HepG2 (cell line): ENCODE measurements around the gene COCH. TPM values are rescaled to one million over a fixed set of nuclear protein-coding genes. Genes with fewer than 3 reads are reported as not detected.

ENCODE experiments used
- ATAC-seq: fragments of 200-7000 bp; cut with Tn5 transposase; 3 replicates; pipeline ENCODE4 v1.9.1; 2020; ENCODE audit warnings: mild to moderate bottlenecking, moderate library complexity
- BruUV-seq: library from RNA; stranded (reverse); fragments of 400-500 nt; replicated peaks from 2 replicates; lab custom pipeline; 2021; lab: Mats Ljungman, UMichigan
- CTCF ChIA-PET: fragments of 300-600 bp; formaldehyde crosslinking; extraction: SDS; loops from one replicate; lab custom pipeline; 2021; ENCODE audit warnings: low total read pairs, inconsistent platforms, low intra/inter-chr PET ratio; lab: Yijun Ruan, JAX
- POLR2A ChIA-PET: fragments of 350-600 bp; sonication (Branson Sonifier 250); formaldehyde crosslinking; loops from one replicate; lab custom pipeline; 2020; ENCODE audit warnings: antibody characterized with exemption, inconsistent platforms; lab: Yijun Ruan, JAX
- DNase-seq: peaks from one replicate; pipeline ENCODE4 v3.0.0-alpha.2; 2015; ENCODE audit warnings: low spot score
- FAIRE-seq: peaks from 3 replicates; lab custom pipeline; 2011; peaks lifted over from hg19 to GRCh38; lab: Jason Lieb, UNC
- H2AFZ ChIP-seq: one replicate; pipeline ENCODE4 v1.6.1; 2011; ENCODE audit warnings: low read length, inconsistent platforms
- H3K27ac ChIP-seq: fragments of 300-600 bp; 3 replicates; pipeline ENCODE4 v1.8.0; 2011; ENCODE audit warnings: mixed run types, mild to moderate bottlenecking, mixed read lengths, low read length, inconsistent platforms; ENCODE audit not compliant: insufficient read depth; ENCODE audit errors: extremely low read length
- H3K27me3 ChIP-seq, 2 experiments: fragments of 200-600 bp in 1 of 2; 2 replicates in 1 of 2; 3 replicates in 1 of 2; pipeline versions ENCODE4 v1.6.0 to v1.8.0; 2011; ENCODE audit warnings: low read length in 2 of 2, mild to moderate bottlenecking in 2 of 2, moderate library complexity in 2 of 2, inconsistent platforms in 1 of 2; ENCODE audit not compliant: insufficient read depth in 2 of 2, control insufficient read depth in 1 of 2
- H3K36me3 ChIP-seq, 2 experiments: fragments of 200-600 bp in 1 of 2; replicated peaks in 1 of 2; 2 replicates in 1 of 2; 3 replicates in 1 of 2; pipeline versions ENCODE4 v1.5.1 to v1.8.0; 2011; ENCODE audit warnings: low read length in 2 of 2, inconsistent platforms in 1 of 2; ENCODE audit not compliant: insufficient read depth in 2 of 2, control insufficient read depth in 1 of 2
- H3K4me1 ChIP-seq: 2 replicates; pipeline ENCODE4 v1.5.1; 2012; ENCODE audit warnings: low read length, inconsistent platforms; ENCODE audit not compliant: insufficient read depth
- H3K4me2 ChIP-seq: 2 replicates; pipeline ENCODE4 v1.6.0; 2011; ENCODE audit warnings: low read depth, low read length, inconsistent platforms
- H3K4me3 ChIP-seq, 3 experiments: fragments of 200-600 bp in 1 of 3; sonication (generic), shearing (Covaris generic) in 1 of 3; replicated peaks in 1 of 3; 2 replicates each; pipeline ENCODE4 v1.5.1; 2011 to 2016; ENCODE audit warnings: low read length in 3 of 3, inconsistent platforms in 2 of 3, low read depth in 2 of 3, mild to moderate bottlenecking in 2 of 3, control low read depth in 1 of 3, mixed read lengths in 1 of 3; ENCODE audit not compliant: insufficient read depth in 1 of 3
- H3K79me2 ChIP-seq: one replicate; pipeline ENCODE4 v1.6.1; 2011; ENCODE audit warnings: low read length, inconsistent platforms; ENCODE audit not compliant: insufficient read depth
- H3K9ac ChIP-seq: 2 replicates; pipeline ENCODE4 v1.6.0; 2011; ENCODE audit warnings: mild to moderate bottlenecking, low read depth, low read length, inconsistent platforms; ENCODE audit not compliant: insufficient read depth
- H3K9me3 ChIP-seq: 2 replicates; pipeline ENCODE4 v1.5.1; 2012; ENCODE audit warnings: mild to moderate bottlenecking, low read length
- H4K20me1 ChIP-seq: 2 replicates; pipeline ENCODE4 v1.6.0; 2011; ENCODE audit warnings: inconsistent platforms, mild to moderate bottlenecking, low read length, moderate library complexity; ENCODE audit not compliant: insufficient read depth
- ATF7 ChIP-seq, 2 experiments: fragments of 450-650 bp in 1 of 2; sonication (generic) in 1 of 2; formaldehyde crosslinking in 1 of 2; IDR thresholded peaks; 2 replicates each; pipeline versions ENCODE4 v1.4.0 to v1.6.1; 2016 to 2020; ENCODE audit warnings: antibody characterized with exemption in 1 of 2, mild to moderate bottlenecking in 1 of 2, missing genetic modification reagents in 1 of 2
- ATRX ChIP-seq: sonication (generic); formaldehyde crosslinking; IDR thresholded peaks from 2 replicates; pipeline ENCODE4 v1.4.0; 2020; ENCODE audit warnings: missing genetic modification reagents, borderline replicate concordance
- CAMTA2 ChIP-seq: sonication (generic); formaldehyde crosslinking; IDR thresholded peaks from 2 replicates; pipeline ENCODE4 v1.4.0; 2020; ENCODE audit warnings: mild to moderate bottlenecking, missing genetic modification reagents, borderline replicate concordance
- CC2D1A ChIP-seq: sonication (generic); formaldehyde crosslinking; IDR thresholded peaks from 2 replicates; pipeline ENCODE4 v1.8.1; 2023; ENCODE audit warnings: mild to moderate bottlenecking, missing genetic modification reagents
- CEBPG ChIP-seq: IDR thresholded peaks from 2 replicates; pipeline ENCODE4 v1.6.1; 2016
- PHF21A ChIP-seq: sonication (generic); formaldehyde crosslinking; IDR thresholded peaks from 2 replicates; pipeline ENCODE4 v1.5.0; 2020; ENCODE audit warnings: mild to moderate bottlenecking, missing genetic modification reagents
- POLR2AphosphoS2 ChIP-seq: IDR thresholded peaks from 2 replicates; pipeline ENCODE4 v1.6.1; 2011; ENCODE audit warnings: low read depth, low read length, improper control_type of control experiment
- REL ChIP-seq: sonication (generic); formaldehyde crosslinking; conservative IDR thresholded peaks from 2 replicates; pipeline ENCODE4 v1.8.0; 2022; ENCODE audit warnings: mild to moderate bottlenecking, missing genetic modification reagents, moderate library complexity
- SOX13 ChIP-seq, 3 experiments: fragments of 450-650 bp in 1 of 3; sonication (generic) in 1 of 3; formaldehyde crosslinking in 1 of 3; IDR thresholded peaks in 2 of 3; conservative IDR thresholded peaks in 1 of 3; 2 replicates each; pipeline versions ENCODE4 v1.5.0 to v1.6.1; 2016 to 2020; ENCODE audit warnings: antibody characterized with exemption in 1 of 3, mild to moderate bottlenecking in 1 of 3, missing compliant biosample characterization in 1 of 3, missing genetic modification reagents in 1 of 3, moderate library complexity in 1 of 3
- XBP1 ChIP-seq: sonication (generic); formaldehyde crosslinking; IDR thresholded peaks from 2 replicates; pipeline ENCODE4 v1.5.0; 2020; ENCODE audit warnings: missing genetic modification reagents
- ZNF383 ChIP-seq: sonication (generic); formaldehyde crosslinking; IDR thresholded peaks from 2 replicates; pipeline ENCODE4 v1.4.0; 2020; ENCODE audit warnings: missing genetic modification reagents, mild to moderate bottlenecking, borderline replicate concordance
- ZNF773 ChIP-seq: sonication (generic); formaldehyde crosslinking; IDR thresholded peaks from 2 replicates; pipeline ENCODE4 v1.4.0; 2020; ENCODE audit warnings: missing genetic modification reagents, borderline replicate concordance
- WGBS: methylation state at CpG from one replicate; pipeline ENCODE4 v1.1.6; 2017; ENCODE audit warnings: low lambda C conversion rate; 5-methylcytosine and 5-hydroxymethylcytosine counted together
- in situ Hi-C: cut with HindIII; loops from 2 replicates; pipeline ENCODE4 v1.10.0; 2017; ENCODE audit warnings: low pct_unique_long_range_greater_than_20kb; ENCODE audit not compliant: extremely low pct_ligation_motif_present
- intact Hi-C: fragments of 100-400 bp; cut with micrococcal nuclease; formaldehyde crosslinking; loops from one replicate; pipeline ENCODE4 v1.10.0; 2022; ENCODE audit not compliant: unreplicated experiment
- polyA plus RNA-seq, 8 experiments: library from polyadenylated mRNA; depleted of rRNA in 3 of 8; stranded (reverse) in 7 of 8; unstranded in 1 of 8; fragments of >200 nt; fragmentation: Illumina TruSeq in 4 of 8; extraction: Trizol in 4 of 8; gene quantifications; 2 replicates each; pipeline versions ENCODE4 v1.2.1 to v1.2.3, GENCODE V29; 2011 to 2016; ENCODE audit warnings: low read depth in 4 of 8, missing spikeins in 1 of 8, mixed read lengths in 1 of 8; ENCODE audit not compliant: insufficient read depth in 1 of 8
- total RNA-seq, 5 experiments: library from RNA; depleted of rRNA; stranded (reverse); fragments of >200 nt; fragmentation: Illumina TruSeq; extraction: Trizol; gene quantifications; 2 replicates each; pipeline ENCODE4 v1.2.3, GENCODE V29; 2016; ENCODE audit warnings: low read depth in 1 of 5
- TF ChIP-seq, protein P1 (sequence below): sonication (generic); formaldehyde crosslinking; IDR thresholded peaks from 2 replicates; pipeline ENCODE4 v1.4.0; 2020; ENCODE audit warnings: missing genetic modification reagents
- TF ChIP-seq, protein P2 (sequence below): sonication (generic); formaldehyde crosslinking; IDR thresholded peaks from 2 replicates; pipeline ENCODE4 v1.4.0; 2020; ENCODE audit warnings: mild to moderate bottlenecking, missing genetic modification reagents
- TF ChIP-seq, protein P3 (sequence below): sonication (generic); formaldehyde crosslinking; IDR thresholded peaks from 2 replicates; pipeline ENCODE4 v1.9.0; 2021; ENCODE audit warnings: missing genetic modification reagents, mild to moderate bottlenecking, borderline replicate concordance

The COCH gene
- total and polyA plus RNA-seq, 2 of the 13 experiments (the other 11 are each of a cell fraction or from before 2014, with no cell fraction given) = 78.2 to 79.3 TPM

DNA sequence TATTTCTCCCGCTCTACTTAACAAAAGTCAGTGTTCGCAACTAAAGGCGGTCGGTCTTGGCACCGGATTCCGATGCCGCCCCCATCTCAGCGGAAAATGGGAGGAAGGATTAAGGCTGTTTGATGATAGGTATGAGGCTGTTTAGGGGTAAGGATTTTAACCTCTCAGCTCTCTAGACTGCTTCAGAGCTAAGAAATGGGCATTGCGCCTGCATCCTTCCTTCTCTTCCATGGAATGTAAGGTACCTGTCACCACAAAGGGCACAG is 1.4 kb downstream of the COCH start:
- CTCF ChIA-PET = no interaction called here
- Histone ChIP-seq H3K79me2 (no peaks in the 10 kb centered on the region), H3K9me3 (no peaks in the 10 kb centered on the region), H3K9ac (no peak overlapping the region), H3K27me3 (peaks cover 0 to 27% of the 10 kb centered on the region in 2 experiments; a peak in 4 of 5 replicates), H3K4me3 (no peak overlapping the region), H3K27ac (no peak overlapping the region), H3K36me3 (peaks cover 0 to 2% of the 10 kb centered on the region in 2 experiments; a peak in 1 of 5 replicates)
- TSS peak; percentile 53 for BruUV-seq
- in situ Hi-C loops = no loop called here
- ATAC-seq = no peak
- TF ChIP-seq CAMTA2 (CRISPR knock-in tag) (peak; percentile 37; the same call in 1 of the 2 replicates), POLR2AphosphoS2 (0 out of 2 replicates have a peak, but pooled peaks have one; percentile 10), PHF21A (CRISPR knock-in tag) (no peak), ATRX (CRISPR knock-in tag) (no peak), ZNF383 (CRISPR knock-in tag) (0 out of 2 replicates have a peak, but pooled peaks have one; percentile 7), SOX13 (IDR thresholded peaks at IDR 0.05) (no peak), SOX13 (CRISPR knock-in tag; conservative IDR thresholded peaks at IDR 0.05 in 1 of 2, IDR thresholded peaks at IDR 0.05 in 1 of 2) (0 out of 4 replicates have a peak, but pooled peaks of 1 of the 2 experiments have one; percentile 1)
- TF ChIP-seq, all 625 proteins: peak for 4
- 97% methylated on average over 9 of the region's 9 CpGs for WGBS
- 0 out of 2 replicates have a peak overlapping the region, but pooled peaks have one; percentile 97 for H3K4me2 ChIP-seq
- no peak overlapping the region for H2AFZ ChIP-seq
- intact Hi-C loops = loop anchor here (2.0 to 10.0 kb wide), 2 partner anchors 207 to 321 kb away; partner anchors contain the start of gene G2E3
- peaks cover 24% of the 10 kb centered on the region for H3K4me1 ChIP-seq
- FAIRE-seq = no peak
- DNase-seq = no peak
- POLR2A ChIA-PET = no interaction called here
- no peaks in the 10 kb centered on the region for H4K20me1 ChIP-seq

DNA sequence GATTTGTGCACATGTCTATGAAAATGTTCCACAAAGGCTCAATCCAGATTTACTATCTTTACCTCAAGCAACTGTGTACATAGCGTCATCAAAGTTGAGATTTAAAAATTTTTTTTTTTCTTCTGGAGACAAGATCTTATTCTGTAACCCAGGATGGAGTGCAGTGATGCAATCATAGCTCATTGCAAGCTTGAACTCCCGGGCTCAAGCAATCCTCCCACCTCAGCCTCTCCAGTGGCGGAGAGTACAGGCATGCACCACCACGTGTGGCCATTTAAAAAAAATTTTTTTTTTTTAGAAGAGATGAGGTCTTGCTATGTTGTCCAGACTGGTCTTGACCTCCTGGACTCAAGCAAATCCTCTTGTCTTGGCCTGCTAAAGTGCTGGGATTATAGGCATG is 2.3 kb downstream of the COCH start:
- Histone ChIP-seq H3K4me1 (peaks cover 24% of the 10 kb centered on the region), H2AFZ (no peak overlapping the region), H3K9ac (no peak overlapping the region), H3K27ac (no peak overlapping the region), H3K9me3 (no peaks in the 10 kb centered on the region), H3K4me2 (no peak overlapping the region), H3K27me3 (peaks cover 0 to 19% of the 10 kb centered on the region in 2 experiments; a peak in 4 of 5 replicates), H3K4me3 (no peak overlapping the region), H4K20me1 (no peaks in the 10 kb centered on the region), H3K79me2 (no peaks in the 10 kb centered on the region), H3K36me3 (peaks cover 0 to 2% of the 10 kb centered on the region in 2 experiments; a peak in 1 of 5 replicates)
- intact Hi-C loops (loop anchor here (10.0 kb wide), 1 partner anchor 322 kb away; the partner anchor contains the start of gene G2E3), in situ Hi-C loops (no loop called here)
- 79% methylated on average over 4 of the region's 4 CpGs for WGBS
- no TSS peak for BruUV-seq
- ChIA-PET CTCF (no interaction called here), POLR2A (no interaction called here)
- no peak for DNase-seq
- FAIRE-seq = no peak
- no peak for ATAC-seq
- no peak for TF ChIP-seq XBP1 (CRISPR knock-in tag)
- peak; percentile 51 for TF ChIP-seq ATF7 (IDR thresholded peaks at IDR 0.05)
- TF ChIP-seq ATF7 (CRISPR knock-in tag; IDR thresholded peaks at IDR 0.05) = no peak
- TF ChIP-seq, protein P1, sequence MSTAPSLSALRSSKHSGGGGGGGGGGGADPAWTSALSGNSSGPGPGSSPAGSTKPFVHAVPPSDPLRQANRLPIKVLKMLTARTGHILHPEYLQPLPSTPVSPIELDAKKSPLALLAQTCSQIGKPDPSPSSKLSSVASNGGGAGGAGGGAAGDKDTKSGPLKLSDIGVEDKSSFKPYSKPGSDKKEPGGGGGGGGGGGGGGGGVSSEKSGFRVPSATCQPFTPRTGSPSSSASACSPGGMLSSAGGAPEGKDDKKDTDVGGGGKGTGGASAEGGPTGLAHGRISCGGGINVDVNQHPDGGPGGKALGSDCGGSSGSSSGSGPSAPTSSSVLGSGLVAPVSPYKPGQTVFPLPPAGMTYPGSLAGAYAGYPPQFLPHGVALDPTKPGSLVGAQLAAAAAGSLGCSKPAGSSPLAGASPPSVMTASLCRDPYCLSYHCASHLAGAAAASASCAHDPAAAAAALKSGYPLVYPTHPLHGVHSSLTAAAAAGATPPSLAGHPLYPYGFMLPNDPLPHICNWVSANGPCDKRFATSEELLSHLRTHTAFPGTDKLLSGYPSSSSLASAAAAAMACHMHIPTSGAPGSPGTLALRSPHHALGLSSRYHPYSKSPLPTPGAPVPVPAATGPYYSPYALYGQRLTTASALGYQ (CRISPR knock-in tag) = no peak
- no peak for TF ChIP-seq ZNF773 (CRISPR knock-in tag)
- no peak for TF ChIP-seq REL (CRISPR knock-in tag)
- TF ChIP-seq CC2D1A (CRISPR knock-in tag) = no peak
- TF ChIP-seq, protein P2, sequence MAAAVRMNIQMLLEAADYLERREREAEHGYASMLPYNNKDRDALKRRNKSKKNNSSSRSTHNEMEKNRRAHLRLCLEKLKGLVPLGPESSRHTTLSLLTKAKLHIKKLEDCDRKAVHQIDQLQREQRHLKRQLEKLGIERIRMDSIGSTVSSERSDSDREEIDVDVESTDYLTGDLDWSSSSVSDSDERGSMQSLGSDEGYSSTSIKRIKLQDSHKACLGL = no peak
- peak; percentile 51 for TF ChIP-seq CEBPG (CRISPR knock-in tag)
- TF ChIP-seq, protein P3, sequence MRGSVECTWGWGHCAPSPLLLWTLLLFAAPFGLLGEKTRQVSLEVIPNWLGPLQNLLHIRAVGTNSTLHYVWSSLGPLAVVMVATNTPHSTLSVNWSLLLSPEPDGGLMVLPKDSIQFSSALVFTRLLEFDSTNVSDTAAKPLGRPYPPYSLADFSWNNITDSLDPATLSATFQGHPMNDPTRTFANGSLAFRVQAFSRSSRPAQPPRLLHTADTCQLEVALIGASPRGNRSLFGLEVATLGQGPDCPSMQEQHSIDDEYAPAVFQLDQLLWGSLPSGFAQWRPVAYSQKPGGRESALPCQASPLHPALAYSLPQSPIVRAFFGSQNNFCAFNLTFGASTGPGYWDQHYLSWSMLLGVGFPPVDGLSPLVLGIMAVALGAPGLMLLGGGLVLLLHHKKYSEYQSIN (CRISPR knock-in tag) = no peak
